ENCODE data around the gene TERT. TPM values are rescaled to one million over a fixed set of nuclear protein-coding genes. Genes with fewer than 3 reads are reported as not detected.

The TERT gene
- total and polyA plus RNA-seq, 2 of the 13 experiments (the other 11 are each of a cell fraction or from before 2014, with no cell fraction given), result 4.3 to 5.9 TPM

DNA sequence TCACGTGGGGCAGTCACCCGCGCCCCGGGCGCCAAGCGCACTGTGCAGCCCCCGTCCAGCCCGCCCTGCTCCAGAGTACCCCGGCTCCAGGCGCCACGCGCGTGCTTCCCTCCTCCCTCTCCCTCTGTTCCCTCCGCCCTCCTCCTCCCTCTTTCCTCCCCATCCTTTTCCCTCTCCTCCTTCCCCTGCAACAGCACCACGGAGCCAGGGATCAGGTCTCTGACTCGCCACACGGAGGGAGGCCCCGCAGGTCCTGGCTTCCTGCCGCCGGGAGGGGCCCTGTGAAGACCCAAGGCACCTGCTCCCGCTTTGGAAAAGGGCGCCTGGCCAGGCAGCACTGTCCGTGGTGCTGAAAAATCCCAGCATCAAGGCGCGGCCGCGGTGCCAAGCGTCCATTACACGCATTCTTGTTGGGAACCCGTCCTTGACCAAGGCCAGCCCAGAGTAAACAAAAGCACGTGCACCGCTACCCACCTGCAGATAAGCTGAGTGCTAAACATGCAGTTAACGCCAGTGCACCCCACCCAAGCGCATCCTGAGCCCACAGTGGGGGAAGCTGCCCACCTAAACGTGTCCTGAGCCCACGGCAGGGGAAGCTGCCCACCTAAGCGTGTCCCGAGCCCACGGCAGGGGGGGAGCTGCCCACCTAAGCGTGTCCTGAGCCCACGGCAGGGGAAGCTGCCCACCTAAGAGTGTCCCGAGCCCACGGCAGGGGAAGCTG, 48.0 kb downstream of the TERT start (continued):
- TF ChIP-seq ZNF710 (CRISPR knock-in tag; IDR thresholded peaks at IDR 0.05; ENCODE audit: borderline replicate concordance) (peak; percentile 56; the same call in 1 of the 2 replicates), GFI1 (CRISPR knock-in tag; IDR thresholded peaks at IDR 0.05; ENCODE audit: borderline replicate concordance) (no peak), SMARCC2 (IDR thresholded peaks at IDR 0.05) (no peak), MZF1 (CRISPR knock-in tag; IDR thresholded peaks at IDR 0.05; ENCODE audit: borderline replicate concordance) (no peak), ZBTB1 (CRISPR knock-in tag; IDR thresholded peaks at IDR 0.05; ENCODE audit: borderline replicate concordance) (no peak), AGO1 (IDR thresholded peaks at IDR 0.05; ENCODE audit: low read depth, low read length, poor library complexity, severe bottlenecking) (no peak), ZBTB33 (CRISPR knock-in tag; IDR thresholded peaks at IDR 0.05) (no peak), TSC22D2 (CRISPR knock-in tag; IDR thresholded peaks at IDR 0.05; ENCODE audit: borderline replicate concordance) (peak; percentile 96), ZSCAN9 (CRISPR knock-in tag; IDR thresholded peaks at IDR 0.05; ENCODE audit: borderline replicate concordance) (peak; percentile 97), AGO2 (optimal IDR thresholded peaks at IDR 0.05; ENCODE audit: low read depth, low read length) (no peak), ZNF652 (CRISPR knock-in tag; IDR thresholded peaks at IDR 0.05; ENCODE audit: borderline replicate concordance, low read depth) (no peak)
- TF ChIP-seq, protein P1, sequence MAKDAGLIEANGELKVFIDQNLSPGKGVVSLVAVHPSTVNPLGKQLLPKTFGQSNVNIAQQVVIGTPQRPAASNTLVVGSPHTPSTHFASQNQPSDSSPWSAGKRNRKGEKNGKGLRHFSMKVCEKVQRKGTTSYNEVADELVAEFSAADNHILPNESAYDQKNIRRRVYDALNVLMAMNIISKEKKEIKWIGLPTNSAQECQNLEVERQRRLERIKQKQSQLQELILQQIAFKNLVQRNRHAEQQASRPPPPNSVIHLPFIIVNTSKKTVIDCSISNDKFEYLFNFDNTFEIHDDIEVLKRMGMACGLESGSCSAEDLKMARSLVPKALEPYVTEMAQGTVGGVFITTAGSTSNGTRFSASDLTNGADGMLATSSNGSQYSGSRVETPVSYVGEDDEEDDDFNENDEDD (CRISPR knock-in tag; IDR thresholded peaks at IDR 0.05; ENCODE audit: borderline replicate concordance), result peak; percentile 25; the same call in 1 of the 2 replicates

Measured in HepG2 (cell line).